Astrocyte of the hippocampus (primary cell): Measurements from ENCODE around the gene RAPGEF3.

Experiments used
- DNase-seq: peaks from one replicate; pipeline ENCODE4 v3.0.0; 2011; ENCODE audit warnings: low read depth, low spot score

RAPGEF3 gene

DNA sequence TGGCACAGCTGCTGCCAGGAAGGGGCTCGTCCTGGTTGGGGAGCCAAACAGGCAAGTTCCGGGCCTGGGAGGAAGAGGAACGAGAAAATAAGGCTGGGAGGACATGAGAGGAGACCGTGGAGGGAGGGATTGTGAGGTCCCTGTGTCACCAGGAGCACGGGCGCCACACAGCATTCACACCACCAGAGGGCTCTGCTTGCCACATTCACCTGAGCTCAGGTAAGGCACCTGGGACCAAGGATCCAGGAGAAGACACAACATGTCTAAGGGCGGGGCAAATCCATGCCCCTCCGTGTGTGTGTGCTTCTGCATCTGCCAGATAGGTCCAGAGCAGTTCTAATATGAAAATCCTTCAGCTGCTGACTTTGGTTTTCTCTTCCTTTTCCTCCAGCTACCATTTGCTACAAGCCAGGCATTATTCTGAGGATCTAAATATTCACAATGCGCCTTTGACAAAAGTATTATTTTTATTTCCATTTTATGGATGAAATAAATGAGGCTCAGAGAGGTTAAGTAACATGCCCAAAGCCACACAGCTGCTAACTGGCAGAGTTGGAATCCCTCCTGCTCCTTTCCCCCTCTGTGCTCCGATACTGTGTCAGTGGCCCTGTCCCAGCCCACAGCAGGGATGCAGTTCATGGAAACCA is 14.6 kb downstream of the RAPGEF3 start:
- DNase-seq = no peak

GRCh38 chr12:47743311-47743860 is 15.3 kb downstream of the RAPGEF3 start:
- no peak for DNase-seq

GRCh38 chr12:47742253-47742825 is 16.3 kb downstream of the RAPGEF3 start:
- DNase-seq = peak; percentile 51

DNA sequence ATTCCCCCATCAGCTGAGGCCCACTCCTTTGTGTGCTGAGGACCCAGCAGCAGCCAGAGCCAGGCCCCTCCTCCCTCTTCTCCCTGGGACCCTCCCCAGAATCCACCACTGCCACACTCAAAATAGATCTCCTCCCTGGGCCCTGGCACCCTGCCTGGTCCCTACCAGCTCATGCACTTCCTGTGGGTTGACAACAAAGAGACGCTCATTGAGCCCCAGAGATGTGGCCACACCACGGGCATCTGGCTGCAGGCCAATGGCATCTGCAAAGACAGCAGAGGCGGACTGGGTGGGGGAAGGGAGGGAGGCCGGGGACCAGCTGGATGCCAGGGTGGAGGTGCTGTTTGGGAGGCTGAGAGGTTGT is 17.4 kb downstream of the RAPGEF3 start:
- DNase-seq = peak; percentile 87

- DNase-seq = no peak
These were observed 17.9 kb downstream of the RAPGEF3 start for GRCh38 chr12:47740606-47741339.

- DNase-seq = no peak
These were observed 18.7 kb downstream of the RAPGEF3 start for GRCh38 chr12:47739979-47740378.

- no peak for DNase-seq
These were observed 19.4 kb downstream of the RAPGEF3 start for GRCh38 chr12:47739297-47739696.

- DNase-seq = no peak
These were observed 20.6 kb downstream of the RAPGEF3 start for GRCh38 chr12:47737936-47738594.

GRCh38 chr12:47736877-47737676 is 21.6 kb downstream of the RAPGEF3 start:
- peak; percentile 62 for DNase-seq

- DNase-seq = no peak
These were observed 22.5 kb downstream of the RAPGEF3 start for GRCh38 chr12:47736216-47736615.

DNA sequence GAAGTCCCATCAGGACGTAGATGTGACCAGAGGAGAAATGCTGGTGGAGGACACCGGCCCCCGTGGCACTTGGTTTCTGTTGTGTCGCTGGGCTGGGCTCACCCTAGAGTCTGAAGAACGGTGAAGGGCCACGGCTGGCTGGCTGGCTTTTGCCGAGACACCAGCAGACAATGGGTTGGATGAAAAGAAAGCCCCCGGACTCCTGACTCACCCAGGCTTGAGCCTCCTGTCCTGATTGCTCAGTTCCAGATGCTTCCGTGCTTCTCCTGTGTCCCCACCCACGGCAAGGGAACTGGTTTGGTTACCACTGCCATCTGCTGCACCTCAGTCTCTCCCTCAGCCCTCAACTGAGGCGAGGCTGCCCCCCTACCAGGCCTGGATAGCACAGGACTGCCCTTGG is 23.0 kb downstream of the RAPGEF3 start:
- DNase-seq = no peak

- DNase-seq = no peak
These were observed 23.8 kb downstream of the RAPGEF3 start for GRCh38 chr12:47734725-47735480.

DNA sequence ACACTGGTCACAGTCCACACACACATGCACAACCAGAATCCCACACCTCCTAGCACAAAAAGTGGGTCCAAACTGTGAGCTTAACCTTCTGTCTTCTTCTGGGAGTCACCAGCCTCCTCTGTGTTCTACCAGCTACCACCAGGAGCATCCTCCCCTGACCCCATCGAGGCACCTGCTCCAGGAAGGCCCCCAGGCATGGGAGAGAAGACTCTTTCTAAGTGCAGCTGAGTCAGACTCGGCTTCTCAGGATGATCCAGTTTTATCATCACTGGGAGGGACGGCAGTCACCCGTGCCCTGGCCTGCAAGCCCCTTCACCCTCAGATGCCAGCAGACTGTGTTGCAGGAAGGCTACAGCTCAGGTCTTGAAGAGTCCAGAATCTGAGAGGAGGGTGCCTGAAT is 25.5 kb downstream of the RAPGEF3 start:
- no peak for DNase-seq

DNA sequence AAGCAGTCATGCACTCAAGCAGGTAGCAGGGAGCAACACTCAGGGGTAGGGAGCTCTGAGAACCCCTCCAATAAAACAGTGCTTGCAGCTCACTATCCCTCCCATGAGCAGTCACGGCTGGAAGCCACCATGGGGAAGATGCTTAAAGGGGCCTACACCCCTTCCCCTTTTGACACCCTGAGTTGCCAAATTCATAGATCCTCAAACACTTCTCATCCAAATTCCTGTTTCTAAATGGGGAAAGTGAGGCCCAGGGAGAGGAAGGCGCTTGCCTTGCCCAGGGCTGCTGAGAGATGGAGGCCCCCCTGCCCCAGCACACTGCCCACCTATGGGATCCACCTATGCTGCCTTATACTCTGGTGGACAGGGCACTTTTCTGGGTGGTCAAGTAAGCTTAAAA is 26.2 kb downstream of the RAPGEF3 start:
- DNase-seq = no peak

DNA sequence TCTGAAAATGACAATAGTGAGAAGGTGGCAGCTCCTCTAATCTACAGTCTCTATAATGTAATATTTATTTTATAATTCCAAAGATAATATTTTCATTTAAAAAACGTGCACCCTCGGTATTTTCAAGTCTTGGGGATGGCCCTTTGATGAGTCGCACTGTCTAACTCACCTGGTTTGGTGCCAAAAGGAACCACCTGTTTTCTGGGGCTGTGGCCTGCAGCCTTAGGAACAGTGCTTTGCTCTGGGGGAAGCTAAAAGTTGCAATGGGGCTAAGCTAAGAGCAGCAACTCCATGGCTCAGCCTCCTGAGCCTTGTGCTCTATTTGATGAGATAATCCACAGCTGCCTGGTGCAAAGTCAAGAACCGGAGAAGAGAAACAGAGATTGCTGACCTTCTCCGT is 27.0 kb downstream of the RAPGEF3 start:
- DNase-seq = no peak

GRCh38 chr12:47730341-47730744 is 28.3 kb downstream of the RAPGEF3 start:
- no peak for DNase-seq

- DNase-seq = no peak
These were observed 29.4 kb downstream of the RAPGEF3 start for GRCh38 chr12:47729233-47729632.

- peak; percentile 79 for DNase-seq
These were observed 32.8 kb downstream of the RAPGEF3 start for GRCh38 chr12:47725893-47726292.

- no peak for DNase-seq
These were observed 33.4 kb downstream of the RAPGEF3 start, which contains the start of gene ENDOU for GRCh38 chr12:47725091-47725772. ENDOU (minus strand) TSS chr12:47725490; CDS start chr12:47725413, 77 bp downstream.
